ENCODE measurements around the gene NHLRC4. TPM values are rescaled to one million over a fixed set of nuclear protein-coding genes. Genes with fewer than 3 reads are reported as not detected.

Gene NHLRC4
- total and polyA plus RNA-seq, 2 of the 4 experiments (the other 2 are of a cell fraction) = 0.72 to 0.84 TPM

GRCh38 chr16:575354-576196 lies 8.8 kb downstream of the NHLRC4 start:
- in situ Hi-C loops (cut with MboI; ENCODE audit: low sequenced_read_pairs) = no loop called here
- Histone ChIP-seq H3K4me2 (ENCODE audit: low read depth, low read length) (no peak overlapping the region), H3K23ac (ENCODE audit: low read depth, low read length) (no peak overlapping the region), H2AK5ac (ENCODE audit: low read depth, low read length) (no peak overlapping the region), H2BK20ac (ENCODE audit: low read depth, low read length) (no peak overlapping the region), H4K91ac (ENCODE audit: insufficient read depth, low read depth, low read length) (no peak overlapping the region), H3K4ac (ENCODE audit: low read depth, low read length) (no peak overlapping the region), H4K8ac (ENCODE audit: low read depth in 2 of 2, low read length in 2 of 2) (no peak overlapping the region), H3K14ac (replicated peaks; ENCODE audit: low read depth, low read length) (no peak overlapping the region), H2AK9ac (replicated peaks; ENCODE audit: low read depth, low read length, poor library complexity) (peak overlapping the region; percentile 37), H2AFZ (replicated peaks; ENCODE audit: low read length, poor library complexity) (peak overlapping the region; percentile 63), H3K18ac (ENCODE audit: low read depth, low read length) (no peak overlapping the region), H3K9me1 (ENCODE audit: insufficient read depth, low read length) (no peaks in the 10 kb centered on the region), H3K9me3 (ENCODE audit: control insufficient read depth, insufficient read depth, low read length) (no peaks in the 10 kb centered on the region), H2BK15ac (ENCODE audit: low read depth, low read length) (no peak overlapping the region), H2BK5ac (ENCODE audit: low read depth, low read length, poor library complexity, severe bottlenecking) (no peak overlapping the region), H3K4me3 (ENCODE audit: insufficient read depth, low read depth, low read length) (no peak overlapping the region), H3K56ac (ENCODE audit: extremely low read depth, insufficient read depth, low read length) (no peak overlapping the region), H2BK120ac (ENCODE audit: low read depth, low read length) (no peak overlapping the region), H4K5ac (ENCODE audit: low read depth, low read length) (no peak overlapping the region), H3K79me1 (ENCODE audit: low read depth in 1 of 2, low read length in 2 of 2) (peaks cover 3 to 25% of the 10 kb centered on the region in 2 experiments; a peak in 2 of 4 replicates), H3K9ac (ENCODE audit: low read depth, low read length) (no peak overlapping the region), H3K36me3 (ENCODE audit: control insufficient read depth, insufficient read depth, low read length) (peaks cover 12% of the 10 kb centered on the region; the same call in 1 of the 2 replicates), H3K27ac (ENCODE audit: insufficient read depth, low read length) (no peak overlapping the region), H4K20me1 (ENCODE audit: insufficient read depth, low read length) (peaks cover 2% of the 10 kb centered on the region), H3K27me3 (ENCODE audit: control insufficient read depth, insufficient read depth, low read length) (no peaks in the 10 kb centered on the region), H3K4me1 (ENCODE audit: control insufficient read depth, insufficient read depth, low read length) (peaks cover 4% of the 10 kb centered on the region)
- ATAC-seq (ENCODE audit: low read depth) (no peak), DNase-seq (no peak)
- 92% methylated on average over 12 of the region's 36 CpGs; no CpG with 5 or more reads in 1 of the 2 experiments for WGBS, 2 experiments (ENCODE audit: extremely low coverage in 2 of 2, insufficient read length in 1 of 2)
- CTCF ChIA-PET = no interaction called here
- no peak for TF ChIP-seq SMC3 (IDR thresholded peaks at IDR 0.05; ENCODE audit: low read depth, low read length)
- no peak for TF ChIP-seq MXI1 (IDR thresholded peaks at IDR 0.05; ENCODE audit: borderline replicate concordance, low read depth, low read length)
- TF ChIP-seq RFX5 (IDR thresholded peaks at IDR 0.05; ENCODE audit: low read depth, low read length) = no peak
- TF ChIP-seq POLR2A (IDR thresholded peaks at IDR 0.05; ENCODE audit: low read depth, low read length) = no peak
- no peak for TF ChIP-seq CTCF (conservative IDR thresholded peaks at IDR 0.05; ENCODE audit: low read depth, low read length)
- no peak for TF ChIP-seq CEBPB (IDR thresholded peaks at IDR 0.05; ENCODE audit: low read depth, low read length)
- dilution Hi-C loops (cut with HindIII; ENCODE audit: low sequenced_read_pairs, unreplicated experiment) = no loop called here
- intact Hi-C loops (cut with micrococcal nuclease) = no loop called here
- POLR2A ChIA-PET (ENCODE audit: unreplicated experiment) = no interaction called here
- no TSS peak for BruUV-seq (replicated peaks)
